GM10266 (cell line): ENCODE results near the gene MAST4.

Experiments used
- DNase-seq: peaks from one replicate; pipeline ENCODE4 v3.0.0; 2012; ENCODE audit errors: extremely low spot score
- CTCF ChIP-seq: IDR thresholded peaks from 2 replicates; pipeline ENCODE4 v1.5.1; 2012; ENCODE audit warnings: mild to moderate bottlenecking, low read depth; ENCODE audit not compliant: control insufficient read depth, insufficient read depth; ENCODE audit errors: missing control alignments

The MAST4 gene

GRCh38 chr5:66912787-66913186 lies 316.6 kb downstream of the MAST4 start:
- DNase-seq, result no peak
- TF ChIP-seq CTCF, result no peak

- no peak for TF ChIP-seq CTCF
Measured at GRCh38 chr5:66915531-66915930, 319.3 kb downstream of the MAST4 start.

GRCh38 chr5:66922881-66923280 lies 326.7 kb downstream of the MAST4 start:
- TF ChIP-seq CTCF, result no peak
- no peak for DNase-seq

More at GRCh38 chr5:66915531-66915930, 319.3 kb downstream of the MAST4 start:
- DNase-seq, result no peak

GRCh38 chr5:66923457-66923856 lies 327.3 kb downstream of the MAST4 start:
- no peak for DNase-seq
- no peak for TF ChIP-seq CTCF

GRCh38 chr5:66923922-66924321 lies 327.7 kb downstream of the MAST4 start:
- no peak for DNase-seq
- TF ChIP-seq CTCF, result no peak

- DNase-seq, result no peak
- TF ChIP-seq CTCF, result no peak
Measured at GRCh38 chr5:66927140-66927539, 330.9 kb downstream of the MAST4 start.

GRCh38 chr5:66929281-66929680 lies 333.1 kb downstream of the MAST4 start:
- DNase-seq, result no peak
- TF ChIP-seq CTCF, result no peak
